ENCODE measurements around the gene DACT2.
A peak's percentile ranks its signal among the peaks of the same experiment; 100 is the strongest.
"Not testable (repeated sequence)": the region's sequence is repeated elsewhere in the genome, so short reads cannot be mapped to it uniquely, and the experiment has no call there.

Gene DACT2, protein sequence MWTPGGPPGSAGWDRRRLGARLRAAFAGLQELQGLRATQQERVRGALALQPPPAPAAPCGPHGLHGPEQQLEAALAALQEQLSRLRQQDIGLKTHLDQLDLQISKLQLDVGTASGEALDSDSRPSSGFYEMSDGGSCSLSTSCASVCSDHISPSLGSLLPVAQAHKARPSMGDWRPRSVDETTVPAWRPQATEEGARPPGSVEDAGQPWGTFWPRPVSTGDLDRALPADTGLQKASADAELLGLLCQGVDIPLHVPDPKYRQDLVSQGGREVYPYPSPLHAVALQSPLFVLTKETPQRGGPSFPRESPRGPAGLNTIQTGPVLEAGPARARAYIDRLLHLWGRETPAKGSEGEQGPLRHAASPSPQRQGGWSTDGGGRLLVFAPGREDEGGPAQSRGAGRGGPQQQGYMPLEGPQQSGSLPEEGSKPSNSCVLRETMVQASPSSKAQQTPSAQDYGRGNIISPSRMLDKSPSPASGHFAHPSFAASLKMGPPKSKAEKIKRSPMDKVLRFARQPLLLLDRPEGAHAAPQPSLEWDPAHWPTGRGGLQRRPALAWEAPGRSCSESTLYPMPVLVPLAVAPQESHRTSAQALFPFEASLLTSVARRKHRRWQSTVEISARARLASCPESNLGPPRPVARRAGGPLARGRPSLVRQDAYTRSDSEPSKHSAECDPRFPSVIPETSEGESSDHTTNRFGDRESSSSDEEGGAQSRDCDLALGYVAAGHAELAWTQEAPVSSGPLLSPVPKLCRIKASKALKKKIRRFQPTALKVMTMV

DNA sequence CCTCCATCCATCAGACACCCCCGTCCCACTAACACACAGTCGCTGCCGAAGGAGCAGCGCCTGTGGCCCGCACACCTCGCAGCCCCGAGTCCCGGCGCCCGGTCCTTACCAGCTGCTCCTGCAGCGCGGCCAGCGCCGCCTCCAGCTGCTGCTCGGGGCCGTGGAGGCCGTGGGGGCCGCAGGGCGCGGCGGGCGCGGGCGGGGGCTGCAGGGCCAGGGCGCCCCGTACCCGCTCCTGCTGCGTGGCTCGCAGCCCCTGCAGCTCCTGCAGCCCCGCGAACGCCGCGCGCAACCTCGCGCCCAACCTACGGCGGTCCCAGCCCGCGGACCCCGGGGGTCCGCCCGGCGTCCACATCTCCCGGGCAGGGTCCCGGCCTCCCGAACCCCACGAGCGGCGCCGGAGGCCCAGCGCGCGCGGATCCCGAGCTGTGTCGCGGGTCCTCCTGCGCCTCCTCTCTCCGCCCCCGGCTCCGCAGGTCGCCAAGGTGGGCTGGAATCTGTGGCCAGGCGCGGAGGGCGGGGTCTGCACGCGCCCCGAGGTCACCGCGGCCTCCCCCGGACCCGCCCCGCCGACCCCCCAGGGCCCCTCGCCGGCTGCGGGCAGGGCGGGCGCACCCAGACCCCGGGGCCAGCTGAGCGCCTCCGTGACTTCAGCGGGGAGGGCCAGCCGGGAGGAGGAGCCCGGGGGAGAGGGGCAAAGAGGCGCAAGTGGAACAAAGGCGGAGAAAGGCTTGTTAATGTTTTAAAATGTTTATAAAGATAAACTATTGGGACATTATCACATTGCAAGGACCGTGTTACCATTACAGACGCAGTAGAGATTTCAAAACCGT is at the start of gene DACT2:
DACT2 (minus strand) TSS at position 499 of the 833 bp plus-strand sequence; CDS start at position 355, 144 bp downstream.
- no peak for DNase-seq

DNA sequence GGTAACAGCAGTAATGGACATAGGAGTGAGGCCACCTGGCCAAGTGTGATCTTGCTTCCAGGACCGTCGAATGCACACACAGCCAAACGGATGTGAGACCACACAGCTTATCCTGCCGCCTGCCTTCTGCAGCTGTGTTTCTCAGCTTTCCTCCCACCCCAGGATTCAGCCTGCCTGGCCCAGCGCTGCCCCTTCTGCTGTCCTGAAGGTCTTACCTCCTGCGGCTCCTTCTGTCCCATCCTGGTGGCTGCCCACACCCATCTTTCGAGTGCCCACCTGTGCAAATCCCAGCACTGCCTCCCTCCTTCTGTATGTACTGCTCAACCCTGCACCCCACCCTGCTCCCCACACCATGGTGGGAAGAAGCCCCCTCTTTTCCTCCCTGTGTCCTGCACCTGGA is 49.4 kb upstream of the DACT2 start:
- DNase-seq = no peak

DNA sequence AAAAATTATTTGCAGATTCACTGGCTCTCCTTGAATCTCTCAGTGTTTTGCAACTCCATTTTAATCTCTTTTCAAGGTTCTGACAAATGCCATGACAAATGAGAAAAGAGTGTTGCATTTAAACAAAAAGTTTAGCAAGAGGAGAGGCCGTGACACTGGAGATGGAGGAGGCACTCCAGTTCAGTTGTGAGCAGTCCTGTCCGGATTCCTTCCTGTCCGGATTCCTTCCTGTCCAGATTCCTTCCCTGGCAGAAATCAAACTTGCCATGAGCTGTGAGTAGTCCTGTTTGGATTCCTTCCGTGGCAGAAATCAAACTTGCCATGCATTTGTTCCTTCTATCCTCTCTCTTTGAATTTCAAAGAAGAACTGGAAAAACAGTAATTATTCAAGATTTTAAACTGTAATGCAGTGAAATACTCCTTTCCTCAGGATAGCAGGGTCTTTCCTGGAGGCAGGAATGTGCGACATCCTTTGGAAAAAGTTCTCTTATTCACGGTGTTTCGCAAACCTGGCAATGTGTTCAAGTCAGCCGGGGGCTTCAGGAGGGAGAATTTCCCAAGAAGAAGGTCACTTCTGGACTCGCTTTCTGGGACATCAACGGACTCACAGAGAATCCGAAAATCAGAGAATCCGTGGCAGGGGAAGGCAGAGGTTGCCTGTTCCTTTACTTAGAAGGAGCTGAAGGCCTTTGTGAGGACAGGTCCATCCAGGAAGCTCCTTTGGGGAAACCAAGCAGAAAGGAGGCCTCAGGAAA is 48.7 kb upstream of the DACT2 start:
- no peak for DNase-seq

DNA sequence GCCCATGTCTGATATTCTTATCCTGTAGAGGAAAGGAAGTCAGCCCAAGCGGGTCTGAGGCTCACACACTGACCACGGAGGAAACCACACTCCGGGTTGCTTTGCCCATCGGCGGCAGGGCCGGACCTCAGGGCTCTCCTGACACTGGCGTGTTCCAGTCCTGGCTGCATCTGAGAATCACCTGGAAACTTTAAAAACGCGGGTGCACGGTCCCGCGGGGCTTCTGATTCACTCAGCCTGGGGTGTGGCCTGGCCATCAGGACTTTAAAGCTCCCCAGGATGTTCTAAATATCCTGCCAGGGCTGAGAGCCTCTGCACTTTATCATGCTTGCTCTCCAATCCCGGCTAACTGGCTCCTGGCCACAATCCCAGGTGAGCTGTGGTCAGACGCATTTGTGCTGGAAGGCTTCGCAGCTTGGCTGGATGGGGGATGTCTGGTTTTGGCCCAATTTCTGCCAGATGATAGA is 47.7 kb upstream of the DACT2 start:
- DNase-seq = no peak

DNA sequence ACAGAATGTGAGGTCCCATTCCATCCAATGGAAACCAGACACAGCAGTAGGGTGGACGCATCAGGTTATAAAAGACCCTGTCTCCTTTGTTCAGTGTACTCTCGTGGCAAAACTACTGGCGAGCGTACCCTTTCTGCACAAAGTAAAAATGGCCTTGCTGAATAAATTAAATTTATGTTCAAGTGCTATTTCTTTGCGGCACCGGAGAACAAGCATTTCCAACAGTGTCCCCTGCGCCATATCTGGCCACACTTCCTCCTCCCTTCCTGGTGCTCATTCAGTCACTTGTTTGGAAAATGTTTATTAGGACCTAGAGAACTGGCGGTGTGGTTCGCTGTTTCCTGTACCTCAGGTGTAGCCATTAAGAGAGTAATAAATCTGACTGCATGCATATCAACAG is 46.9 kb upstream of the DACT2 start:
- no peak for DNase-seq

DNA sequence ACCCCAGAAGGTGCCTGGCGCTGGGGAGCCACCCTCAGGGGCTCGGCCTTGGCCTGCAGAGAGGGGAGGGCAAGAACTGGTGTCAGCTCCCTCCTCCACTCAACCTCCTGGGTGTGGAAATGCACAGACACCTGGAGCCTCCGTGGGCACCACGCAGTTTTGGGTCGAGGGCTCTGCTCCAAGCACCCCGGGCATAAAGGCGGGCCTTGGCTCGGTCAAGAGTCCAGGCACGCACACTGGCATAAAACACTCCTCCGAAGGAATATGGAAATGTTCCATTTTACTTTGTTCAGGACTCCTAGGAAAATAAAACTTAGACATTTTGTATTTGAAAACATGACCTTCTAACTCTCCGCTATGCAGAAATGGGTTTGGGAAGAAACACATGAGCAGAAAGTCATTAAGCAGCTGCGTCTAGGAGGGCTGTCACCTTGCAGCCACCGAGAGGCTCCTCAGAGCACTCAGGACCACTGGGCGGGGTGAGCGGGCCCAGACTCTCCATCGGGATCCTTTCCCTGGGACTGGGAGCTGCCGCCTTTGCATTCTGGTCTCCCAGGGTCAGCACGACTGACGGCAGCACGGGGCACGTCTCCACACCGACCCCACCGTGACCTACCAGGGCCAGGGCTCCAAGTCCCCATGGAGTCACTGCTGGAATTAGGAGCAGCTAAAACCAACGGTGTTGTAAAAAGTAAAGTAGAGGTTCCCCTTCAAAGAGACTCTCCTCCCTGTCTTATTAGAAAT is 46.0 kb upstream of the DACT2 start:
- DNase-seq = no peak

DNA sequence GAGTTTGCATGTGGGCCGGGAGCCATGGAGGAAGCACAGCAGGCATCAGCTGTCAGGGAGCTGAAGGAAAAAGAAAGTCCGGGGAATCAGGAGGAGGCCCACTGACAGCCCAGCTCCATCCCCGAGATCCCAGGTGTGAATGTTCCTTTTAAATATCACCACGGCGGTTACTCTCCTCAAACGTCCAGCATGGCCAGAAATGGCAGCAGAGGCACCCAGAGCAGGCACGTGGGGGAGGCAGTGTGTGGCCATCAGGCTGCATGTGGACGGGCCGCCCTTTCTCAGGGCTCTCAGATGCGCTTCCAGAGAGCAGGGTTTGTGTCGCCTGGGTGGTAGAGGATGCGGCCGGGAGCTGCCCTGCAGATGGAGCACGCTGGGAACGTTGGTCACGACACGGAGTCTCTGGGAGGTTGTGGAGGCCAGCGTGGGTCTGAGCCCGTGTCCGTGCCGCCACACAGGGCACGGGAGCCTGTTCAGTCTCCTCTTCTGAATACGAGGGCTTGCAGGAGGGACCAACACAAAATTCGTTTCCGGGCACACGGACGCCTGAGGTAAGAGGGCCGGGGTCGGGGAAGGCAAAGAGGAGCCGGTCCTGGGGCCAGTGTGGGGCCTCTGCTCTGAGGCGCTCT is 45.3 kb upstream of the DACT2 start:
- DNase-seq = no peak

DNA sequence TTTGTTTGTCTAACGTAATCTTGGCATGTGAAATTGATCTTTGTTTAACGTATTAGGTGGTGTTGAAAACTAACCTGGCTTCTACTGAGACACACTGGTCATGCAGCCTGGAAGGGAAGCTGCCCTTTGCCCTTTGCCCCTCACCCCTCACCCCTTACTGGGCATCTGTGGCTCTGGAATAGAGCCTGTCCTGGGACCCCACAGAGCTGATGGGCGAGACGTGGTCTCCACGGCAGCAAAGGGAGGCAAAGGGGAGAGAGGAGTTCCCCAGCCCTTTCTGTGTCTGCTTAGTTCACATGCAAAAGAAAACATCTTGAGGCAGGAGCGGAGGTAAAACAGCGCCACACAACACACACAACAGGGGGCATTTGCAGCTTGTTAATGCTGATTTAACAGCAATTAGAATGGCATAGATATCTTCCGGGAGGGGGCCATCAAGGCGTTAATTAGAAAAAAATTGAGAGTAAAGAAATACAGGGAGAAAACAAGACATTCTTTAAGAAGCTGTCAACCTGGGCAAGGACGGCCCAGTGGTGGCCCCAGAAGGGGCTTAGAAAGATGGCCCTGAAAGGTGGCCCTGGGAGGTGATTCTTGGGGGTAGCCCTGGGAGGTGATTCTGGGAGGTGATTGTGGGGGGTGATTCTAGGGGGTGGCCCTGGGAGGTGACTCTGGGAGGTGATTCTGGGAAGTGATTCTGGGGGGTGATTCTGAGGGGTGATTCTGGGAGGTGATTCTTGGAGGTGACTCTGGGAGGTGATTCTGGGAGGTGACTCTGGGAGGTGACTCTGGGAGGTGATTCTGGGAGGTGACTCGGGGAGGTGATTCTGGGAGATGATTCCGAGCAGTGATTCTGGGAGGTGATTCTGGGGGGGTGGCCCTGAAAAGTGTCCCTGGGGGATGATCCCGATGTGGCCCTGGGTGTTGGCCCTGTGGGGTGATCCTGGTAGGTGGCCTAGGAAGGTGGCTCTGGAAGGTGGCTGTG is 44.5 kb upstream of the DACT2 start:
- DNase-seq = peak; percentile 18

DNA sequence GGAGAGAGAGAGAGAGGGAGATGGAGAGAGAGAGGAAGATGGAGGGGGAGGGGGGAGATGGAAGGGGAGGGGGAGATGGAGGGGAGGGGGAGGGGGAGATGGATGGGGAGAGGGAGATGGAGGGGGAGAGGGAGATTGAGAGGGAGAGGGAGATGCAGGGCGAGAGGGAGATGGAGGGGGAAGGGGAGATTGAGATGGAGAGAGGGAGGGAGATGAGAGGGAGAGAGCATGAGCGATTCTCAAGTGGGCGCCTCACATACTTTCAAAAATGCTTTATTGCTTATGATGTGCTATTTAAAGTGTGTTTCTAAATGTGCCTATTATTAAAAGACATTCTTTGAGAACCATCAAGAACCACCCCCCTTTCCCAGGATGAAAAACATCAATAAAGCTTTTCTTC is 43.7 kb upstream of the DACT2 start:
- no peak for DNase-seq

DNA sequence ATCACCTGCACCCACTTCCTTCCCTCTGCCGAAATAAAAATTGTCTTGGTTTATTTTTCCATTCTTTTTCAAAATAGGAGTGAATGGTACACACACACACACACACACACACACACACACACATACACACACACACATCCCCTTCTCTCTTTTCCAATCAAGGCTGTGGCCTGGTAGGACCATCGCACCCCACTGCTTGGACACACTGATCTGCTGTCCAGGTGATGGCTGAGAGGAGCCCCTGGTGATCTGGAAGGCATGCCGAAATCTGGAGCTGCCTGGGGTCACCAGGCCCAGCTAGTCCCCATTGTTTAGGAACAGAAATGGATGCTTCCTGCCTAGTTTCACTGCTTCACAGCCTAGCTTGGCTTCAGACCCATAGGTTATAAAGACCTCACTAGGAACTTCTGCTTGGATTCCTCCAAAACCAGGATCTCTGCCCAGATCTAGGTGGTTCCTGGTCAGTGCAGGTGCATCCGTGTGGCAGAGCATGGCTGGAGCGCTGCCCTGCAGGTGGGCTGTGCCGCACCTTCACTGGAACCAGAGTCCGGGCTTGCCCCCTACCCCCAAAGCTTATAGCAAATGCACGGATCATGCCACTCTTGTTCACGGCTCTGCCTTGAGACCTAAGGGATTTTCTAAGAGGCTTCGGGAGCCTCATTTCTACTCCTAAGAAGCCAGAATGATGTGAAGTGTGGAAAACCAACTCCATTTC is 42.9 kb upstream of the DACT2 start:
- DNase-seq = no peak

DNA sequence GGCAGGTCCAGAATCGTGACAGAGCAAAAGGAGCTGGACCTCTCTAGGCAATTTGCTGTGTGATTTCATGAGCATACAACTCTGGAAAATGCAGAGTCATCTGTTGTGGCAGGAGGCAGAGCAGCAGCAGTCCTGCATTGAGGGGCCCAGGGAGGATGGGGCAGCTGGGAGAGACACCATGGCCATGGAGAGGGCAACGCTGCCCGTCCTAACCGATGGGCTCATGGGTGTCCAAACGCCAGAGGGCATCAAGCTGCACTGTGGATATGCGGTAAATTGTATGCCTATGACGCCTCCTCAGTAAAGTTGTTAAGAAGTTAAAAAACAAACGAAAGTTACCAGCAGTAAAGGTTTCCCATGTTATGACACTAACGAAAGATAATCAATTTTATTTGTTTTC is 42.2 kb upstream of the DACT2 start:
- no peak for DNase-seq

DNA sequence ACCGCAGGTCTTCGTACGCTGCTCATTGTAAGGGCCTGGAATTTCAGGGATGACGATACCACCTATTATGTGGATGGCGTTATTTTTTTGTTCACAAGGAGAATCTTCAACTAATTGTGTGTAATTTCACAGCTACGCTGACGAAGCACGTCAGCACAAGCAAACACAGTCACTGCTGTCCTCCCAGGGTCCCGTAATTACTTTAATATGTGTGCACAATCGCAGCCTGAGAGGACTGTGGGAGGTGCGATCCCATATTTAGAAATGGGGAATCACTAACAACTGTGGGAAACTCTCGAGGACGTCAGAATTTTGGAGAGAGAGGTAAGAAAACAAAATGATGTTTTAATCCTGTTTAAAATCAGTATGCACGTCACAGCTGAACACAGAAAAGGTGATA is 40.2 kb upstream of the DACT2 start:
- DNase-seq = peak; percentile 63

DNA sequence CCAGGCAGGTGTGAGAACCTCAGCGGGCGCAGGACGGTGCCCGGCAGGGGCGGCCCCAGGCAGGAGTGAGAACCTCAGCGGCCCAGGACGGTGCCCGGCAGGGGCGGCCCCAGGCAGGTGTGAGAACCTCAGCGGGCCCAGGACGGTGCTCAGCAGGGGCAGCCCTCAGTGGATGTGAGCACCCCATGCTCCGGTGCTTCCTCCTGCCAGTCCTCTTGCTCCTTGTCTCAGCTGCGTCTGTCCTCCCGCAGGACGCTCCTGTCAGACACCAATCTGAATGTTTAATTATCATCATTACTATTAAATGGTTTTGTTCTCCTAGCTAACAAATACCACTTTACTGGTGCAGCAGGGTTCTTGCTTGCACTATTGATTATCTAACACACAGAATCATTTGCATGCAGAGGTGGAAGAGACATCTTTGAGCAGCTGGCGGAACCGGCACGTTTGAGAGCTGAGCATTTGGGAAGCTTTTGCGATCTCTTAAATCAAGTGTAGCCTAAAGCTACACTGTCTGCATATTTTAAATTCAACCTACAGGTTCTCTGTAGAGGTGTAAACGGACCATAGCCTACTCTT is 39.4 kb upstream of the DACT2 start:
- DNase-seq = peak; percentile 53

DNA sequence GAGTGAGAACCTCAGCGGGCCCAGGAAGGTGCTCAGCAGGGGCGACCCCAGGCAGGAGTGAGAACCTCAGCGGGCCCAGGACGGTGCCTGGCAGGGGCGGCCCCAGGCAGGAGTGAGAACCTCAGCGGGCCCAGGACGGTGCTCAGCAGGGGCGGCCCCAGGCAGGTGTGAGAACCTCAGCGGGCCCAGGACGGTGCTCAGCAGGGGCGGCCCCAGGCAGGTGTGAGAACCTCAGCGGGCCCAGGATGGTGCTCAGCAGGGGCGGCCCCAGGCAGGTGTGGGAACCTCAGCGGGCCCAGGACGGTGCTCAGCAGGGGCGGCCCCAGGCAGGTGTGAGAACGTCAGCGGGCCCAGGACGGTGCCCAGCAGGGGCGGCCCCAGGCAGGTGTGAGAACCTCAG is 37.3 kb upstream of the DACT2 start:
- not testable (repeated sequence) for DNase-seq

DNA sequence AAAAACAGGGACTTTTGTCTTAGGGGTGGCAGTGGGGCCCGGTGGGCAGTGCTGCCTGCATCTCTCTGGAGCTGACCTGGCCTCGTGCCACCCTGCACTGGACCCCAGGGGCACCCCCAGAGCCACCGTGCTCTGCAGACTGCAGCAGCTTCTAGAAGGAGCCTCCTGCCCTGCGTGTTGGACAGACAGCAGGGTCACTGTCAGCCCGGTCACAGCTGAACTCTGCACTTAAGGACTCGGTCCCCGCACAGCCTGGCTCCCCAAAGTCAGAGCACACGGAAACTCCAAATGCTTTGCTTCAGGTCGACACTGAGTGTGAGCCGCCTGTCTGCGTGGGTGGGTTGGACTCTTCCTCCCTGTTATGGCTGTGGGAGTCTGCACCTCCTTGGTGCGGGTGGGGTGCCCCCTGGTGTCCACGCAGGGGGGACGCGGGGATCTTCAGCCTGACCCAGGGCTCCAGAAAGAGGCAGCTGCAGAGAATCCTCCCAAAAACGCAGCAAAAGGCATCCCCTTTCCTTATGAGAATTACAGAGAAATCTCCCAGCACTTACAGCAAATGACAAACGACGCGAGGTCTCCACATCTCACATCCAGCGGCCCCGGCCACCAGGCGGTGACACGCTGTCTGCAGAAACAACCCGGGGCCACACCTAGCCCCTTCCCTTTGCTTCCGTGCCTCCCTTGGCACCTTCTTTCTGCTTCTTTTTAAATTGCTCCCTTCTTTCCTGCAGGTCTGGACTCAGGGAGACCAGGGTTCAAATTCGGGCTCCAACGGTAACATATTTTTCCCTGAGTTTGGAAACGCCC is 36.3 kb upstream of the DACT2 start:
- DNase-seq = peak; percentile 60

DNA sequence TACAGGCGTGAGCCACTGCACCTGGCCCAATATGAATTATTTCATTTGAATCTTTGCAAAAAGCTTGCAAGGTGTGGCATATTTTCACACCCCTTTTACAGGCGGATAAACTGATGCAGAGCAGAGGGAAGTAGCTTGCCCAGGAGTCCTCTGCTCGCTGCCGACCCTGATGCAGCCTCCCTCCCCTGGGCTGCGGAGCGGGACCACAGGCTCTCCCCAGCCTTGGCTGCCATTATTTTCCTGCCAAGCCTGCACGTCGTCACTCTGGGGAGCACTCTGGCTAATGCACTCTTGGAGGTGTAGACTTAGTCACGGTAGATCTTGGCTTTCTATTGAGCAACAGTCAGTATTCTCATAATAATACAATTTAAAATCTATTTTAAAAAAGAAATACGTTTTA is 34.8 kb upstream of the DACT2 start:
- no peak for DNase-seq

DNA sequence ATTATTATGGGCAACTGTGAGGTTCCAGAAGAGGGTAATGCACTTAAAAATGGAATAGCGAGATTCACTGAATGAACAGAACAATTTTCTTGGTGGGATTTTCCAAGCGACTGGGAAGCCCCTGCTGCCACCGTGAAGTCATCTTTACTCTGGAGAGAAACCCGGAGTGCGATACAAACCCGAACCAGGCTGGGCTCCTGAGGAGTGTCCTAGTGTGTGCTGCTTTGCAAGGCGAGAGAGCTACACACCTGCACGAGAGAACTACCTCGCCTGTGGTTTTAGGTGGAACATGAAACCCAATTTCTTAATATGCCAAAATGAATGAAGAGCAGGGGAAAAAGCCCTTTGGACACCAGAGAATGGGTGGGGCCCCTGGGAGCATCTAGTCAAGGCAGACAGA is 33.5 kb upstream of the DACT2 start:
- DNase-seq = no peak

DNA sequence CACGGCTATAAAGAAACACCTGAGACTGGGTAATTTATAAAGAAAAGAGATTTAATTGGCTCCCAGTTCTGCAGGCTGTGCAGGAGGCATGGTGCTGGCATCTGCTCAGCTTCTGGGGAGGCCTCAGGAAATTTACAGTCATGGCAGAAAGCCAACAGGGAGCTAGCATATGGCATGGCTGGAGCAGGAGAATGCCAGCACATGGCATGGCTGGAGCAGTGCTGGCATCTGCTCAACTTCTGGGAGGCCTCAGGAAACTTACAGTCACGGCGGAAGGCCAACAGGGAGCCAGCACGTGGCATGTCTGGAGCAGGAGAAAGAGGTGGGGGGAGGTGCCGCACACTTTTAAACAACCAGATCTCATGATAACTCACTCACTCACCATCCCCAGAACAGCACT is 32.5 kb upstream of the DACT2 start:
- DNase-seq = no peak

Measured in NCI-H146 (cell line).